Glutamatergic neuron (in vitro differentiated cells): ENCODE measurements around the gene NCBP2. TPM values are rescaled to one million over a fixed set of nuclear protein-coding genes. Genes with fewer than 3 reads are reported as not detected.

Experiments used
- DNase-seq: peaks from one replicate; pipeline ENCODE4 v3.0.0; 2022
- H3K27ac Mint-ChIP-seq: one replicate; pipeline ENCODE4 v1.8.0; 2020; ENCODE audit warnings: mild to moderate bottlenecking, mixed read lengths, inconsistent platforms; ENCODE audit not compliant: unreplicated experiment
- H3K27me3 Mint-ChIP-seq: one replicate; pipeline ENCODE4 v1.8.0; 2020; ENCODE audit warnings: mild to moderate bottlenecking, moderate library complexity, mixed read lengths, inconsistent platforms; ENCODE audit not compliant: unreplicated experiment
- H3K36me3 Mint-ChIP-seq: one replicate; pipeline ENCODE4 v1.8.0; 2020; ENCODE audit warnings: mild to moderate bottlenecking, mixed read lengths, inconsistent platforms; ENCODE audit not compliant: unreplicated experiment
- H3K4me1 Mint-ChIP-seq: one replicate; pipeline ENCODE4 v1.8.0; 2020; ENCODE audit warnings: mild to moderate bottlenecking, low read depth, mixed read lengths, inconsistent platforms; ENCODE audit not compliant: unreplicated experiment
- H3K4me3 Mint-ChIP-seq: one replicate; pipeline ENCODE4 v1.8.0; 2020; ENCODE audit warnings: mild to moderate bottlenecking, mixed read lengths, inconsistent platforms; ENCODE audit not compliant: unreplicated experiment
- H3K9me3 Mint-ChIP-seq: one replicate; pipeline ENCODE4 v1.8.0; 2020; ENCODE audit warnings: mild to moderate bottlenecking, moderate library complexity, mixed read lengths, inconsistent platforms; ENCODE audit not compliant: unreplicated experiment
- total RNA-seq: library from RNA; stranded (reverse); fragmentation: NEBNext Ultra II Directional; extraction: Animal tissue kit (Norgen Biotek cat#: 25700); gene quantifications from one replicate; pipeline ENCODE4 v1.2.1, GENCODE V29; 2021; ENCODE audit not compliant: unreplicated experiment
- TF ChIP-seq, protein P1 (sequence below): fragments of 200-600 bp; sonication (generic); IDR thresholded peaks from one replicate; pipeline ENCODE4 v1.5.0; 2021; ENCODE audit not compliant: partially characterized antibody, unreplicated experiment

Gene NCBP2
- total RNA-seq, 1 donor from 2014 or later = 118 TPM

GRCh38 chr3:196918968-196919367, 23.4 kb downstream of the NCBP2 start:
- no peak for DNase-seq
- TF ChIP-seq, protein P1, sequence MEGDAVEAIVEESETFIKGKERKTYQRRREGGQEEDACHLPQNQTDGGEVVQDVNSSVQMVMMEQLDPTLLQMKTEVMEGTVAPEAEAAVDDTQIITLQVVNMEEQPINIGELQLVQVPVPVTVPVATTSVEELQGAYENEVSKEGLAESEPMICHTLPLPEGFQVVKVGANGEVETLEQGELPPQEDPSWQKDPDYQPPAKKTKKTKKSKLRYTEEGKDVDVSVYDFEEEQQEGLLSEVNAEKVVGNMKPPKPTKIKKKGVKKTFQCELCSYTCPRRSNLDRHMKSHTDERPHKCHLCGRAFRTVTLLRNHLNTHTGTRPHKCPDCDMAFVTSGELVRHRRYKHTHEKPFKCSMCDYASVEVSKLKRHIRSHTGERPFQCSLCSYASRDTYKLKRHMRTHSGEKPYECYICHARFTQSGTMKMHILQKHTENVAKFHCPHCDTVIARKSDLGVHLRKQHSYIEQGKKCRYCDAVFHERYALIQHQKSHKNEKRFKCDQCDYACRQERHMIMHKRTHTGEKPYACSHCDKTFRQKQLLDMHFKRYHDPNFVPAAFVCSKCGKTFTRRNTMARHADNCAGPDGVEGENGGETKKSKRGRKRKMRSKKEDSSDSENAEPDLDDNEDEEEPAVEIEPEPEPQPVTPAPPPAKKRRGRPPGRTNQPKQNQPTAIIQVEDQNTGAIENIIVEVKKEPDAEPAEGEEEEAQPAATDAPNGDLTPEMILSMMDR = no peak
- Mint-ChIP-seq H3K27ac (no peak overlapping the region), H3K4me3 (no peak overlapping the region), H3K27me3 (no peaks in the 10 kb centered on the region), H3K4me1 (no peaks in the 10 kb centered on the region), H3K9me3 (peaks cover 5% of the 10 kb centered on the region), H3K36me3 (peaks cover 20% of the 10 kb centered on the region)

DNA sequence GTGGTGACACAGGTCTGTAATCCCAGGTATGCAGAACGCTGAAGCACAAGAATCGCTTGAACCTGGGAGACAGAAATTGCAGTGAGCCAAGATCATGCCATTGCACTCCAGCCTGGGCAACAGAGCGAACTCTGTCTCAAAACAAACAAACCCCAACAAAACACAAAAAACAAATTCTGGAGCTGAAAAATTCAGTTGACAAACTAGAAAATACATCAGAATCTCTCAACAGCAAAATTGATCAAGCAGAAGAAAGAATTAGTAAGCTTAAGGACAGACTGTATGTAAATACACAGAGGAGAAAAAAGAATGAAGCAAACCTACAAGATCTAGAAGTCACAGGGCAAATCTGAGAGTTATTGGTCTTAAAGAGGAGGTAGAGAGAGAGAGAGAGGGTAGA, 25.3 kb downstream of the NCBP2 start:
- no peak overlapping the region for H3K4me3 Mint-ChIP-seq
- no peak overlapping the region for H3K27ac Mint-ChIP-seq
- H3K27me3 Mint-ChIP-seq = no peaks in the 10 kb centered on the region
- peaks cover 5% of the 10 kb centered on the region for H3K9me3 Mint-ChIP-seq
- TF ChIP-seq, protein P1 = no peak
- no peaks in the 10 kb centered on the region for H3K4me1 Mint-ChIP-seq
- DNase-seq = no peak
- H3K36me3 Mint-ChIP-seq = peaks cover 20% of the 10 kb centered on the region

GRCh38 chr3:196916221-196916620, 26.1 kb downstream of the NCBP2 start:
- TF ChIP-seq, protein P1 = no peak
- Mint-ChIP-seq H3K27ac (no peak overlapping the region), H3K4me3 (no peak overlapping the region), H3K4me1 (no peaks in the 10 kb centered on the region), H3K36me3 (peaks cover 20% of the 10 kb centered on the region), H3K27me3 (no peaks in the 10 kb centered on the region), H3K9me3 (peaks cover 5% of the 10 kb centered on the region)
- no peak for DNase-seq

DNA sequence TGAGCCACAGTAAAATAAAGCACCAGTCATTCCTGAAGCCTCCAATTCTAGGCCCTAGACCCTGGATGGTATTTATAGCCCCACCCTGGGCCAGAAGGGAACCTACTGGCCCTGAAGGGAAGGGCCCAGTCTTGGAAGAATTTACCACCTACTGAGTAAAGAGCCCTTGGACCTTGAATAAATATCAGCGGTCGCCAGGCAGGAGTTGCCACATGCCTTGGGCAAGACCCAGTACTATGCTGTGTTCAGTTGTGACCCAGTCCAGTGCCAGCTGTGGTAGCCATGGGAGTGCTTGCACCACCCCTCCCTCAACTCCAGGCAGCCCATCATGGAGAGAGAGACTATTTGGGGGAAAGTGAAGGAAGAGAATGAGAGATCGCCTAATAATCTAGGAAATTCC, 27.0 kb downstream of the NCBP2 start:
- TF ChIP-seq, protein P1 = no peak
- H3K4me1 Mint-ChIP-seq = no peaks in the 10 kb centered on the region
- H3K36me3 Mint-ChIP-seq = peaks cover 25% of the 10 kb centered on the region
- H3K4me3 Mint-ChIP-seq = no peak overlapping the region
- H3K27me3 Mint-ChIP-seq = peaks cover 1% of the 10 kb centered on the region
- H3K27ac Mint-ChIP-seq = no peak overlapping the region
- H3K9me3 Mint-ChIP-seq = peaks cover 5% of the 10 kb centered on the region
- DNase-seq = no peak

GRCh38 chr3:196914866-196915265, 27.5 kb downstream of the NCBP2 start:
- H3K27ac Mint-ChIP-seq = no peak overlapping the region
- peaks cover 5% of the 10 kb centered on the region for H3K9me3 Mint-ChIP-seq
- DNase-seq = no peak
- peaks cover 25% of the 10 kb centered on the region for H3K36me3 Mint-ChIP-seq
- no peak overlapping the region for H3K4me3 Mint-ChIP-seq
- TF ChIP-seq, protein P1 = no peak
- H3K27me3 Mint-ChIP-seq = peaks cover 1% of the 10 kb centered on the region
- no peaks in the 10 kb centered on the region for H3K4me1 Mint-ChIP-seq
